LNCaP clone FGC (cell line): Measurements from ENCODE around the gene PHTF1.
"Not testable (repeated sequence)": the region's sequence is repeated elsewhere in the genome, so short reads cannot be mapped to it uniquely, and the experiment has no call there.

ENCODE experiments used
- DNase-seq: peaks from one replicate; pipeline ENCODE4 v3.0.0-alpha.2; 2011; ENCODE audit warnings: low read depth
- H3K4me3 ChIP-seq: 2 replicates; pipeline ENCODE4 v1.5.1; 2011; ENCODE audit warnings: mild to moderate bottlenecking, low read depth, low read length, control low read depth
- TF ChIP-seq, protein P1 (sequence below): IDR thresholded peaks from 2 replicates; pipeline ENCODE4 v1.5.1; 2012; ENCODE audit warnings: mild to moderate bottlenecking; ENCODE audit not compliant: control insufficient read depth, insufficient read depth; ENCODE audit errors: extremely low read depth

PHTF1 gene

DNA sequence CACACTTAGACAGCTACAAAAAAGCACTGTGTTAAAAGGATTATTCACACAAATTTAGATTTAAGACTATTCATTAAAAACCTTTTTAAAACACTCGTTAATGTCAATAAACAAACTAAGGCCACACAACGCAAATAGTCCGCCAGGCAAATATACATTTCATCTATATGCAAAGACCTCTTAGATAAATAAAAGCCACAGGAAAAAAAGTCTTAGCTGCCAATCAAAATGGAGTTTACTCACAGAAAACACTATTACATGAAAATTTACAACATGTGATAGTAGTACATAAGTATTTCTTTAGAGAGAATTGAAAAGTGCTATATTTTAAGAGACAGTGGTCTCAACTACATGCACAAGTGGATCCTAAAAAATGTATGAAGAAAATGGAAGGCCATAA is 2.7 kb upstream of the PHTF1 start:
- H3K4me3 ChIP-seq, result no peak overlapping the region
- DNase-seq, result peak; percentile 35
- TF ChIP-seq, protein P1, sequence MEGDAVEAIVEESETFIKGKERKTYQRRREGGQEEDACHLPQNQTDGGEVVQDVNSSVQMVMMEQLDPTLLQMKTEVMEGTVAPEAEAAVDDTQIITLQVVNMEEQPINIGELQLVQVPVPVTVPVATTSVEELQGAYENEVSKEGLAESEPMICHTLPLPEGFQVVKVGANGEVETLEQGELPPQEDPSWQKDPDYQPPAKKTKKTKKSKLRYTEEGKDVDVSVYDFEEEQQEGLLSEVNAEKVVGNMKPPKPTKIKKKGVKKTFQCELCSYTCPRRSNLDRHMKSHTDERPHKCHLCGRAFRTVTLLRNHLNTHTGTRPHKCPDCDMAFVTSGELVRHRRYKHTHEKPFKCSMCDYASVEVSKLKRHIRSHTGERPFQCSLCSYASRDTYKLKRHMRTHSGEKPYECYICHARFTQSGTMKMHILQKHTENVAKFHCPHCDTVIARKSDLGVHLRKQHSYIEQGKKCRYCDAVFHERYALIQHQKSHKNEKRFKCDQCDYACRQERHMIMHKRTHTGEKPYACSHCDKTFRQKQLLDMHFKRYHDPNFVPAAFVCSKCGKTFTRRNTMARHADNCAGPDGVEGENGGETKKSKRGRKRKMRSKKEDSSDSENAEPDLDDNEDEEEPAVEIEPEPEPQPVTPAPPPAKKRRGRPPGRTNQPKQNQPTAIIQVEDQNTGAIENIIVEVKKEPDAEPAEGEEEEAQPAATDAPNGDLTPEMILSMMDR, result no peak

DNA sequence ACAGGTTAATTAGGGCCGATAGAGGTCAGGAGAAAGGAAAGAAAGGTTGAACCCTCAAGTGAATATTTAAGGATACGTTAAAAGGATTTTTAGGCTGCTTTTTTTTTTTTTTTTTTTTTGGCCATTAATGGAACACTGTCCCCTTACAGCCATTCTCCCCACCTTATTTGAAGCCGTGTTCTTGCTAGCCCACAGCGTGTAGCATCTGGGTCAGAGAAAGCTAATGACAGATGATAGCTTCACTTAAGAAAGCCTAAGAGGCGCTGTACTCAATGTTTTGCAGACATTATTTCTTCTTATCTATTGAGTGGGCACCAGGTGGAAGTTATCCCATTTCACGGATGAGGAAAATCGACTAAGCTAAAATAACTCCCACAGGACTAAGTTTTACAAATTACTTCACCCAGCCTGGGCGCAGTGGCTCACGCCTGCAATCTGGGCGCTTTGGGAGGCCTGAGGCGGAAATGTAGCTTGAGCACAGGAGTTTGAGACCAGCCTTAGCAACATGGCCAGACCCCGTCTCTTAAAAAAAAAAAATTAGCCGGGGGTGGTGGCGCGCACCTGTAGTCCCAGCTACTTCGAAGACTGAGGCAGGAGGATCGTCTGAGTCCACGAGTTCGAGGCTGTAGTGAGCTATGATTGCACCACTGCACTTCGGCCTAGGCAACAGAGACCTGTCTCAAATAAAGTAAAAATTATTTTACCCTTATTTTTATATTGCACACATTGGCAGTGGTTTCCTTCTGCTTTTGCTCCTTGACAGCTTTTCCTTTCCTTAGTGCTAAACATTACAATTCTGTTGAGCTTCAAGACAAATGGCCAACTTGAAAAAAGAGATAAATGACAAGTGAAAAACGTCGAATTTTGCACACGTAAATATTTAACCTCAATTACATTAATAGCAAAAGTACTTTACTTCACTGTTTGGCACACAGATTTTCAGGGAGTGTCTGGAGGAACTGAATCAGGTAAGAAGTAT is 1.1 kb upstream of the PHTF1 start:
- no peak for DNase-seq
- no peak overlapping the region for H3K4me3 ChIP-seq
- TF ChIP-seq, protein P1, result no peak

DNA sequence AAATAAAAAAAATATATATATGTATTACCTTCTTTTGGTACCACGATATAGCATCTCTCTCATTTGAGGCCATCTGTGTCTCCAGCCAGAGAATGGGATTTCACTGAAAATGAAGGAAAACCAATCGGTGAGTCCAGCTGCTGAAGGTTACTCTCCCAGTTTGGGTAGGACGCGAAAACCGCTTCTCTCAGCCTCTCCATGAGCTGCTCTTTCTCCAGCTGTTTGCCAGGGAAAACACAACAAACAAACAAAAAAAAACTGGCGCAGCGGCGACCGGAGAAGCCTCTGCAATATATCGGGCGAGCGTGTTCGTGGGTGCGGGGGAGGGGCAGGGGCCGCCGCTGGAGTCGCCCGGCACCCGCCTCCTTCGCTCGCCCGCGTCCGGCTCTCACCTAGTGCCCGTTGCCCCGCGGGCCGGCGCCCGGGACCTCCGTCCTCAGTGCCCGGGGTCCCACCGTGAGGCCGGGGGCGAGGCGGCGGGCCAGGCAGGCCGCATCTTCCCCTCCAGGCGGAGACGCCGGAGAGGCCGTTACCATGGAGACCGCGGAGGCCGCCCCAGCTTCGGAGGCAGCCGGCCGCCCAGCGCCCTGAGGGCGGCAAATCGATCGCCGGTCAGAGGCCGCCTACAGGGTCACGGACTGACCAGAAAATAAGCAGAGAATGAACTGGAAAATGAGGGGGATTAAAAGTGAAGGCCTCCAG is 504 bp downstream of the PHTF1 start:
- TF ChIP-seq, protein P1, result no peak
- no peak for DNase-seq
- H3K4me3 ChIP-seq, result peak overlapping the region; percentile 65

DNA sequence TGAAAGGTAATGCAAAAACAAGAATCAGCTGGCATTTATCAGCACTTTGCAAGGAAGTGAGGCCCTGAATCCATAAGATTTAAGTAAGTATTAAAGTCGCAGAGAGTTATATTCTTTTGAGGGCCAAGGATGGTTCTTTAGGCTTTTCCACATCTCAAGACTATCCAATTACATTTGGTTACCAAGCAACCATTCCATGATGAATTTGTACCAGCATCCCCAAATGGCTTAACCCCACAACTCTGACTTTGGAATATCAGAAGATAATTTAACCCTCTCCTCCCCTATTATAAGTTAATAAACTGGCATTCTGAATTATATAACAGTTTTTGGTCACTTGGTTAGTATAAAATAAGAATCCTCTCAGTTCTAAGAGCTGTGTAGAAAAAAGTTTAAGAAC is 2.8 kb downstream of the PHTF1 start:
- no peak for DNase-seq
- TF ChIP-seq, protein P1, result no peak
- no peak overlapping the region for H3K4me3 ChIP-seq

DNA sequence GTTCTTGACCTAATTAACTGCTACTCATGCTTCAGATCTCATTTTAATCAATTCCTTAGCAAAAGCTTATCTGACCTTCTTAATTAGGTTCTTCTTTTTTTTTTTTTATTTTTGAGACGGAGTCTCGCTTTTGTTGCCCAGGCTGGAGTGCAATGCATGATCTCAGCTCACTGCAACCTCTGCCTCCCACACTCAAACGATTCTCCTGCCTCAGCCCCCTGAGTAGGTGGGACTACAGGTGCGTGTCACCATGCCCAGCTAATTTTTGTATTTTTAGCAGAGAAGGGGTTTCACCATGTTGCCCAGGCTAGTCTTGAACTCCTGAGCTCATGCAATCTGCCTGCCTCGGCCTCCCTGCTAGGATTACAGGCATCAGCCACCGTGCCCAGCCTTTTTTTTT is 6.0 kb downstream of the PHTF1 start:
- not testable (repeated sequence) for DNase-seq

DNA sequence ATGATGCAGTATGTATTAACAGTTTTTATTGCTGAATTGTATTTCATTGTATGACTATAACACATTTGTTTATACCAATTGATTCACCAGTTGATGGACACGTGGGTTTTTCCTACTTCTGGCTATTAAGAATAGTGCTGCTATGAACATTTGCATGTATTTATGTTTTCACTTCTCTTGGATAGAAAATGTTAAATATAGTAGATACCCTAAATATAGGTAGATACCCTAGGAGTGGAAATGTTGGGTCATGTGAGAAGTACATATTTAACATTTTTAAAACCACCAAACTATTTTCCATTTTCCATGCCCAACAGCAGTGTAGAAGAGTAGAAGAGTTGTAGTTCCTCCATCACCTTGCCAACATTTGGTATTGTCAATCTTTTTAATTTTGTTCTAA is 7.8 kb downstream of the PHTF1 start:
- no peak for DNase-seq
- TF ChIP-seq, protein P1, result no peak

More for the DNA sequence above, 6.0 kb downstream of the PHTF1 start:
- H3K4me3 ChIP-seq, result not testable (repeated sequence)

DNA sequence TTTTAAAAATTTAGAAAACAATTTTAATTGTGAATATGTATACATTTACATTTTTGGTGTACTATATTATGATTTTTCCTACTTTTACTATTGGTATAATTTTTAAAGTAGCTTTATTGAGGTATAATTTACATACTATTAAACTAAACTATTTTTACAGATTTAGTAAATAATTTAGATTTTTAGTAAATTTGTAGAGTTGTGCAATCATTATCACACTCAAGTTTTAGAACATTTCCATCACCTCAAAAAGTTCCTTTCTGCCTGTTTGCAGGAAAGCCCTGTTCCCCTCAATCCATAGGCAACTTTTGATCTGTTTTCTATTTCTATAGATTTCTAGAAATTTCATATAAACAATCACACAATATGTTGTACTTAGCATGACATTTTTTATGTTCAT is 8.2 kb downstream of the PHTF1 start:
- TF ChIP-seq, protein P1, result no peak
- no peak overlapping the region for H3K4me3 ChIP-seq
- no peak for DNase-seq

More for the DNA sequence above, 7.8 kb downstream of the PHTF1 start:
- H3K4me3 ChIP-seq, result no peak overlapping the region
